Right lobe of liver (tissue), 6 donors: Measurements from ENCODE around the gene COL2A1. TPM values are rescaled to one million over a fixed set of nuclear protein-coding genes. Genes with fewer than 3 reads are reported as not detected.

Experiments
- ATAC-seq, 4 donors: fragments of 200-7000 bp; cut with Tn5 transposase; one replicate each; pipeline ENCODE4 v1.9.1; 2020; ENCODE audit warnings: mild to moderate bottlenecking in 4 of 4, moderate library complexity in 4 of 4
- DNase-seq, 3 donors: peaks; one replicate each; pipeline ENCODE4 v3.0.0-alpha.2; 2020
- H3K27ac ChIP-seq, 3 donors: fragments of 200-600 bp; one replicate each; pipeline ENCODE4 v1.8.0; 2022
- H3K27me3 ChIP-seq, 2 donors: fragments of 200-600 bp; one replicate each; pipeline ENCODE4 v1.8.0; 2022
- H3K36me3 ChIP-seq, 4 donors: fragments of 200-600 bp; sonication (generic) in 1 of 4; one replicate each; pipeline versions ENCODE4 v1.5.1 to v1.8.0; 2017 to 2022; ENCODE audit warnings: control low read depth in 1 of 4
- H3K4me1 ChIP-seq, 4 donors: fragments of 200-600 bp; sonication (generic) in 1 of 4; one replicate each; pipeline versions ENCODE4 v1.5.1 to v1.8.0; 2017 to 2022; ENCODE audit warnings: control low read depth in 1 of 4
- H3K4me3 ChIP-seq, 3 donors: fragments of 200-600 bp; one replicate each; pipeline ENCODE4 v1.8.0; 2022
- H3K9me3 ChIP-seq, 4 donors: fragments of 200-600 bp; sonication (generic) in 1 of 4; one replicate each; pipeline versions ENCODE4 v1.5.1 to v1.8.0; 2017 to 2022; ENCODE audit warnings: control low read depth in 1 of 4
- POLR2A ChIP-seq: fragments of 450-650 bp; IDR thresholded peaks from one replicate; pipeline ENCODE4 v1.6.1; 2017; ENCODE audit warnings: antibody characterized with exemption, mild to moderate bottlenecking
- WGBS: methylation state at CpG from one replicate; pipeline ENCODE4 v1.1.6; 2018; ENCODE audit warnings: low coverage, low lambda C conversion rate; ENCODE audit not compliant: insufficient coverage; ENCODE audit errors: missing lambda C conversion rate; 5-methylcytosine and 5-hydroxymethylcytosine counted together
- intact Hi-C, 2 donors: fragments of 100-400 bp; cut with DNase I; formaldehyde crosslinking; loops; one replicate each; pipeline versions ENCODE4 v1.11.2 to v1.14.1; 2022
- long read RNA-seq: library from polyadenylated mRNA; unstranded; transcript quantifications from one replicate; pipeline ENCODE4 v2.0.0, GENCODE V29; 2019
- total RNA-seq, 6 experiments: library from RNA; depleted of rRNA in 2 of 6; stranded (reverse); fragments of >200 nt in 2 of 6; fragmentation: NEBNext Ultra II Directional in 3 of 6; extraction: Animal tissue kit (Norgen Biotek cat#: 25700) in 3 of 6; gene quantifications; one replicate each; pipeline versions ENCODE4 v1.1.0 to v1.2.4, GENCODE V29; 2016 to 2023
- TF ChIP-seq, protein P1 (sequence below), 4 donors: fragments of 200-600 bp in 3 of 4; fragments of 450-650 bp in 1 of 4; IDR thresholded peaks; one replicate each; pipeline versions ENCODE4 v1.5.1 to v1.8.0; 2016 to 2022; ENCODE audit warnings: antibody characterized with exemption in 4 of 4, mild to moderate bottlenecking in 2 of 4
- donor health status: DM: no; HTN: yes; CAD: no.
- donor health status: DM: no; HTN: no; CAD: no.
- donor health status: DM: no; HTN: no; CAD: no.
- donor health status: DM: no; HTN: yes; CAD: no.
- donor health status: DM: no; HTN: yes; CAD: no.

COL2A1 gene
- total RNA-seq = not detected
- long read RNA-seq = 0 reads

DNA sequence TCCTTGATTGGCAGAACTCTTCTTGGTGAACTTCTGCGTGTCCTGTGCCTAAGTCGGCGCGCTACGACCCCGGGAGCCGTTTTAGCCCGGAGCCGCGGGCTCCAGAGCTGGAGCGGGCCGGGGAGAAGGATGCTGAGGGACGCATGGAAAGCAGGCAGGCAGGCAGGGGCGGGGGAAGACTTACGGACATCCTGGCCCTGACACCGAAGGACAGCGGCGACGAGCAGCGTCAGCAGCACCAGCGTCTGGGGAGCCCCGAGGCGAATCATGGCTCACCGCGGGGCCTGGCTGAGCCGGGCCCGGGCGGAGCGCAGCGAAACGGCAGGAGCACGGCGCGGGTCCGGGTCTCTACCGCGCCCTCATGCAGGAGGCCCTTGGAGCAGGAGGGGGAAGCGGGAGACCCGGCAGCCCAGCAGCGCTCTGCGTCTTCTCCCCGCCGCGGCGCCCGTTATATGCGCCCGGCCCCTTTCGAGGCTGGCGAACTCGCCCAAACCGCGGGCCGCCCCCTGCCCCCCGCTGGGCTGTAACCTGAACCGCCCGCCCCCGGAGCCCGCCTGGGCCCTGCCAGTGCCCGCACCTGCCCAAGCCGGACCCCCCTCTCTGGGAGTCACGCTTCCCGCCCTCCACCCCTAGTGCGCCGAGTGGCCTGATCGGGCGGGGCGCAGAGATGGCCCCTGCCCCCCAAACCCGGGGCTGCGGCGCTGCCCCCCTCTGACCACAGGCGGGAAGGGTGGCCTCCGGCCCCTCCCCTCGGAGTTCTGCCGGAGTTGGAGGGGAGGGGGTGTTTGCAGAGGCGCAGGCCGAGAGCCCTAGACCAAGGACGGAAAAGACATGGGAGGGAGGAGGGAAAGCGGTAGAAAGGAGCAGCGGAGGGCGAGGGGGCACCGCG, at the start of gene COL2A1:
Gene COL2A1 (minus strand): TSS at position 424 of the 889 bp plus-strand sequence. CDS start 155 bp downstream, at position 269.
- Histone ChIP-seq H3K27ac (no peak within 1 kb of the TSS), H3K36me3 (no peaks in the 10 kb centered on the region), H3K9me3 (no peaks in the 10 kb centered on the region), H3K4me1 (peaks cover 0 to 37% (median 0%) of the 10 kb centered on the region in 4 donors), H3K4me3 (no peak within 1 kb of the TSS), H3K27me3 (peaks cover 0 to 43% of the 10 kb centered on the region in 2 donors)
- DNase-seq (peak in 1 of 3 donors; percentile 42), ATAC-seq (peak; percentile 32 to 51 (median 38))
- intact Hi-C loops = no loop called here
- WGBS = 6% methylated on average over 26 of the region's 83 CpGs
- TF ChIP-seq, protein P1, sequence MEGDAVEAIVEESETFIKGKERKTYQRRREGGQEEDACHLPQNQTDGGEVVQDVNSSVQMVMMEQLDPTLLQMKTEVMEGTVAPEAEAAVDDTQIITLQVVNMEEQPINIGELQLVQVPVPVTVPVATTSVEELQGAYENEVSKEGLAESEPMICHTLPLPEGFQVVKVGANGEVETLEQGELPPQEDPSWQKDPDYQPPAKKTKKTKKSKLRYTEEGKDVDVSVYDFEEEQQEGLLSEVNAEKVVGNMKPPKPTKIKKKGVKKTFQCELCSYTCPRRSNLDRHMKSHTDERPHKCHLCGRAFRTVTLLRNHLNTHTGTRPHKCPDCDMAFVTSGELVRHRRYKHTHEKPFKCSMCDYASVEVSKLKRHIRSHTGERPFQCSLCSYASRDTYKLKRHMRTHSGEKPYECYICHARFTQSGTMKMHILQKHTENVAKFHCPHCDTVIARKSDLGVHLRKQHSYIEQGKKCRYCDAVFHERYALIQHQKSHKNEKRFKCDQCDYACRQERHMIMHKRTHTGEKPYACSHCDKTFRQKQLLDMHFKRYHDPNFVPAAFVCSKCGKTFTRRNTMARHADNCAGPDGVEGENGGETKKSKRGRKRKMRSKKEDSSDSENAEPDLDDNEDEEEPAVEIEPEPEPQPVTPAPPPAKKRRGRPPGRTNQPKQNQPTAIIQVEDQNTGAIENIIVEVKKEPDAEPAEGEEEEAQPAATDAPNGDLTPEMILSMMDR (IDR thresholded peaks at IDR 0.05) = no peak
- TF ChIP-seq POLR2A = no peak

DNA sequence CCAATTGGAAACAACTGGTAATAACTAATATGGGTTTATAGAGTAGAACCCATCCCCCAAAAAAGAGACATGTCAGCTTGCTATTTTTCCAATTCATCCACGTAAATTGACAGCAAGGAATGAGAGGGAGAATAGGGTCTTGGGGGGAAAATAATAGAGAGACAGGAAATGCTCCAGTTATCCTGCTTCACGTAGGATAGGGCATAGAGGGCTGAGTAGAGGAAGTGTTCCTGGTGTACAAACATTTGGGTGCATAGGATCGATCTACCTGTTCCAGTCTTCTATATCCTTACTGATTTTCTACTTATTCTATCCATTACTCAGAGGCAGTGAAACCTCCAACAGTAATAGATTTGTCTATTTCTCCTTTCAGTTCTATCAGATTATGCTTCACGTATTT, 49.6 kb upstream of the COL2A1 start:
- Histone ChIP-seq H3K27ac (no peak overlapping the region), H3K9me3 (no peaks in the 10 kb centered on the region), H3K4me3 (no peak overlapping the region), H3K4me1 (no peaks in the 10 kb centered on the region), H3K27me3 (no peaks in the 10 kb centered on the region), H3K36me3 (peaks cover 0 to 5% (median 0%) of the 10 kb centered on the region in 4 donors)
- TF ChIP-seq POLR2A = no peak
- TF ChIP-seq, protein P1 (IDR thresholded peaks at IDR 0.05) = no peak
- no peak for ATAC-seq
- intact Hi-C loops = no loop called here
- 90% methylated on average over 4 of the region's 4 CpGs for WGBS
- DNase-seq = no peak

DNA sequence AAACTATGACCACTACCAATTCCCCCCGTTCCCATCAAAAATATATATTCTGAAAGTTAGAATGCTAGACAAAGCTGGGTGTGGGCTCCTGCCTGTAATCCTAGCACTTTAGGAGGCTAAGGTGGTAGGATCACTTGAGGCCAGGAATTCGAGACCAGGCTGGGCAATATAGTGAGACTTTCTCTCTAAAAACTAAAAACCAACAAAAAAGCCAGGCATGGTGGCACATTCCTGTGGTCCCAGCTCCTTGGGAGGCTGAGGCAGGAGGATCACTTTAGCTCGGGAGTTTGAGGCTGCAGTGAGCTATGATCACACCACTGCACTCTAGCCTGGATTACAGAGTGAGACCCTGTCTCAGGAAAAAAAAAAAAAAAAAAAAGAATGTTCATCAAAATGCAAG, 48.8 kb upstream of the COL2A1 start:
- no peak overlapping the region for H3K4me3 ChIP-seq
- no peak for DNase-seq
- H3K9me3 ChIP-seq = no peaks in the 10 kb centered on the region
- no peak for ATAC-seq
- H3K27ac ChIP-seq = no peak overlapping the region
- TF ChIP-seq, protein P1 (IDR thresholded peaks at IDR 0.05) = no peak
- TF ChIP-seq POLR2A = no peak
- H3K27me3 ChIP-seq = no peaks in the 10 kb centered on the region
- WGBS = 89% methylated on average over 3 of the region's 3 CpGs
- H3K36me3 ChIP-seq = peaks cover 0 to 13% (median 0%) of the 10 kb centered on the region in 4 donors
- intact Hi-C loops = no loop called here
- H3K4me1 ChIP-seq = no peaks in the 10 kb centered on the region

DNA sequence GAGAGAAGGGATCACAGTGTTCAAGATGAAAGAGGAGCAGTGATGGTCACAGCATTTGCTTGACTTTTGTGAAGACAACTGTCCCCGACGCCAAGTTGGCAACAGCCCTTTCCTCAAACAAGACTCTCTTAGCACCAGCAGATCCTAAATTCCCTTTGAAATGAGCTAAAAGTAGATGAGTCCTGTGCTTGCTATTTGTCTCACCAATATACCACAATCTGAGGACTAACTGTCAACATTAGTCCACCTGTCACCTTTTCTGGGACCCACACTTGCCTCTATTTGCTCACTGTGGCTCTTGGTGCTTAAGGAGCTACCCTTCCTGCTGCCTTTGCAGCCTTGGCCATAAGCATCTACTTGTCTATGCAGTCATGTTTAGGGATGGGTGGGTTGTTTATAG, 47.4 kb upstream of the COL2A1 start:
- Histone ChIP-seq H3K4me1 (no peaks in the 10 kb centered on the region), H3K9me3 (no peaks in the 10 kb centered on the region), H3K27ac (no peak overlapping the region), H3K36me3 (peaks cover 0 to 22% (median 0%) of the 10 kb centered on the region in 4 donors), H3K4me3 (no peak overlapping the region), H3K27me3 (no peaks in the 10 kb centered on the region)
- DNase-seq (no peak), ATAC-seq (no peak)
- TF ChIP-seq, protein P1 (IDR thresholded peaks at IDR 0.05) = no peak
- TF ChIP-seq POLR2A = no peak
- WGBS = 93% methylated on average over 2 of the region's 2 CpGs
- intact Hi-C loops = no loop called here
